ENCODE measurements around the gene SLC25A51. TPM values are rescaled to one million over a fixed set of nuclear protein-coding genes. Genes with fewer than 3 reads are reported as not detected.

The SLC25A51 gene
- total and polyA plus RNA-seq, 2 experiments from 2014 or later = 5.3 to 22.0 TPM

- Mint-ChIP-seq H3K27ac (no peak overlapping the region), H3K4me3 (peak overlapping the region; percentile 92), H3K4me1 (peaks cover 16% of the 10 kb centered on the region), H3K27me3 (ENCODE audit: insufficient read depth, low read depth, poor library complexity) (peaks cover 11% of the 10 kb centered on the region), H3K36me3 (ENCODE audit: low read depth) (peaks cover 8% of the 10 kb centered on the region; the same call in 2 of the 3 replicates), H3K9me3 (no peaks in the 10 kb centered on the region)
- Histone ChIP-seq H3K4me1 (ENCODE audit: insufficient read depth) (peaks cover 22% of the 10 kb centered on the region), H3K4me3 (peak overlapping the region; percentile 97), H3K9me2 (ENCODE audit: insufficient read depth) (no peaks in the 10 kb centered on the region), H3K4me2 (peak overlapping the region; percentile 96), H3K79me2 (replicated peaks; ENCODE audit: insufficient read depth) (peaks cover 25% of the 10 kb centered on the region), H4K20me1 (replicated peaks; ENCODE audit: insufficient read depth) (peaks cover 11% of the 10 kb centered on the region), H3K36me3 (ENCODE audit: insufficient read depth) (0 out of 2 replicates have a peak, but pooled peaks cover 4% of the 10 kb centered on the region), H3K27ac (ENCODE audit: low read depth) (no peak overlapping the region), H3K27me3 (ENCODE audit: insufficient read depth) (peaks cover 16% of the 10 kb centered on the region; the same call in 1 of the 2 replicates), H2AFZ (peak overlapping the region; percentile 91), H3F3A (replicated peaks; ENCODE audit: low read depth) (peaks cover 8% of the 10 kb centered on the region)
- ATAC-seq (no peak), DNase-seq (ENCODE audit: low spot score) (no peak)
- TF ChIP-seq ZNF462 (CRISPR knock-in tag; IDR thresholded peaks at IDR 0.05) = no peak
- no peak for TF ChIP-seq JUNB (IDR thresholded peaks at IDR 0.05; ENCODE audit: unreplicated experiment)
- no peak for TF ChIP-seq EZH2 (IDR thresholded peaks at IDR 0.05; ENCODE audit: low read depth, unreplicated experiment)
- TF ChIP-seq POLR2AphosphoS5 (IDR thresholded peaks at IDR 0.05; ENCODE audit: low read depth) = no peak
- TF ChIP-seq CREB1 (CRISPR knock-in tag; IDR thresholded peaks at IDR 0.05; ENCODE audit: low read depth) = no peak
Measured at GRCh38 chr9:37902796-37903646, 906 bp downstream of the SLC25A51 start.

Measured in GM23338 (cell line).